LNCaP clone FGC (cell line): ENCODE measurements around the gene PLEKHG5.

Experiments
- DNase-seq: peaks from one replicate; pipeline ENCODE4 v3.0.0-alpha.2; 2011; ENCODE audit warnings: low read depth
- H3K4me3 ChIP-seq: 2 replicates; pipeline ENCODE4 v1.5.1; 2011; ENCODE audit warnings: mild to moderate bottlenecking, low read depth, low read length, control low read depth
- CTCF ChIP-seq: IDR thresholded peaks from 2 replicates; pipeline ENCODE4 v1.5.1; 2012; ENCODE audit warnings: mild to moderate bottlenecking; ENCODE audit not compliant: control insufficient read depth, insufficient read depth; ENCODE audit errors: extremely low read depth

Gene PLEKHG5

GRCh38 chr1:6467744-6468688, 23.5 kb downstream of the PLEKHG5 start:
- no peak overlapping the region for H3K4me3 ChIP-seq
- DNase-seq: no peak
- no peak for TF ChIP-seq CTCF

- no peak for TF ChIP-seq CTCF
- no peak overlapping the region for H3K4me3 ChIP-seq
- DNase-seq: no peak
Measured at GRCh38 chr1:6467224-6467623, 24.2 kb downstream of the PLEKHG5 start.

- H3K4me3 ChIP-seq: no peak overlapping the region
- no peak for TF ChIP-seq CTCF
- DNase-seq: no peak
Measured at GRCh38 chr1:6466751-6467150, 24.7 kb downstream of the PLEKHG5 start.

- H3K4me3 ChIP-seq: no peak within 1 kb of the TSS
- DNase-seq: no peak
- no peak for TF ChIP-seq CTCF
Measured at GRCh38 chr1:6466023-6466422, 25.4 kb downstream of the PLEKHG5 start, which contains the start of gene TNFRSF25. Gene TNFRSF25, minus strand, starts transcription at chr1:6466173. Its CDS starts 66 bp downstream, at chr1:6466107.

- no peak for DNase-seq
- no peak for TF ChIP-seq CTCF
- H3K4me3 ChIP-seq: no peak overlapping the region
Measured at GRCh38 chr1:6465461-6466005, 25.9 kb downstream of the PLEKHG5 start.

- H3K4me3 ChIP-seq: no peak overlapping the region
- DNase-seq: no peak
- TF ChIP-seq CTCF: no peak
Measured at GRCh38 chr1:6464915-6465314, 26.6 kb downstream of the PLEKHG5 start.
